GM23248 (cell line): ENCODE measurements around the gene AKR7A2. TPM values are rescaled to one million over a fixed set of nuclear protein-coding genes. Genes with fewer than 3 reads are reported as not detected.
A peak's percentile ranks its signal among the peaks of the same experiment; 100 is the strongest.

Experiments
- DNase-seq: peaks from one replicate; pipeline ENCODE4 v3.0.0-alpha.2; 2015
- H2AFZ ChIP-seq: fragments of 200-600 bp; sonication (generic); 2 replicates; pipeline ENCODE4 v1.6.1; 2016; ENCODE audit warnings: antibody characterized with exemption
- H3F3A ChIP-seq: fragments of 200-600 bp; sonication (generic); 2 replicates; pipeline ENCODE4 v1.6.1; 2016; ENCODE audit warnings: mild to moderate bottlenecking, antibody characterized with exemption, mixed run types; ENCODE audit not compliant: insufficient read depth
- H3K27ac ChIP-seq: fragments of 200-600 bp; sonication (generic); 2 replicates; pipeline ENCODE4 v1.5.1; 2016; ENCODE audit warnings: mild to moderate bottlenecking
- H3K27me3 ChIP-seq: fragments of 200-600 bp; sonication (generic); replicated peaks from 2 replicates; pipeline ENCODE4 v1.6.1; 2016; ENCODE audit warnings: mild to moderate bottlenecking; ENCODE audit not compliant: insufficient read depth
- H3K36me3 ChIP-seq: fragments of 200-600 bp; sonication (generic); 2 replicates; pipeline ENCODE4 v1.6.1; 2016; ENCODE audit warnings: low read depth, mild to moderate bottlenecking
- H3K4me1 ChIP-seq: fragments of 200-600 bp; sonication (generic); 2 replicates; pipeline ENCODE4 v1.6.1; 2016; ENCODE audit warnings: mild to moderate bottlenecking; ENCODE audit not compliant: insufficient read depth
- H3K4me2 ChIP-seq: fragments of 200-600 bp; sonication (generic); one replicate; pipeline ENCODE4 v1.6.1; 2016; ENCODE audit warnings: mild to moderate bottlenecking; ENCODE audit not compliant: unreplicated experiment
- H3K4me3 ChIP-seq: fragments of 200-600 bp; sonication (generic); 2 replicates; pipeline ENCODE4 v1.5.1; 2016; ENCODE audit warnings: mild to moderate bottlenecking
- H3K79me2 ChIP-seq: fragments of 200-600 bp; sonication (generic); 2 replicates; pipeline ENCODE4 v1.6.1; 2016; ENCODE audit warnings: mild to moderate bottlenecking; ENCODE audit not compliant: insufficient read depth
- H3K9ac ChIP-seq: fragments of 200-600 bp; sonication (generic); 2 replicates; pipeline ENCODE4 v1.6.1; 2016; ENCODE audit warnings: mild to moderate bottlenecking
- H3K9me2 ChIP-seq: fragments of 200-600 bp; sonication (generic); 2 replicates; pipeline ENCODE4 v1.6.1; 2016; ENCODE audit warnings: mixed run types, mild to moderate bottlenecking, moderate library complexity; ENCODE audit not compliant: insufficient read depth
- H3K9me3 ChIP-seq: fragments of 200-600 bp; sonication (generic); one replicate; pipeline ENCODE4 v1.6.1; 2017; ENCODE audit warnings: low read depth
- H4K20me1 ChIP-seq: fragments of 200-600 bp; sonication (generic); 2 replicates; pipeline ENCODE4 v1.6.0; 2016; ENCODE audit not compliant: insufficient read depth
- EZH2 ChIP-seq: fragments of 200-600 bp; sonication (generic); IDR thresholded peaks from 2 replicates; pipeline ENCODE4 v1.6.1; 2018; ENCODE audit warnings: antibody characterized with exemption, mild to moderate bottlenecking; ENCODE audit not compliant: insufficient read depth, poor library complexity, severe bottlenecking
- EZH2phosphoT487 ChIP-seq: fragments of 200-600 bp; sonication (generic); IDR thresholded peaks from 2 replicates; pipeline ENCODE4 v1.6.1; 2018; ENCODE audit warnings: antibody characterized with exemption, moderate library complexity, mild to moderate bottlenecking, low read depth; ENCODE audit not compliant: insufficient read depth
- WGBS, 2 experiments: methylation state at CpG; one replicate each; pipeline ENCODE4 v1.1.6; 2015 to 2017; ENCODE audit warnings: low lambda C conversion rate in 2 of 2, low coverage in 1 of 2; ENCODE audit errors: missing lambda C conversion rate in 2 of 2; 5-methylcytosine and 5-hydroxymethylcytosine counted together
- in situ Hi-C: fragments of 300-500 bp; cut with MboI; formaldehyde crosslinking; loops from 2 replicates; pipeline ENCODE4 v1.15.0; 2020
- polyA plus RNA-seq: library from polyadenylated mRNA; unstranded; fragments of >200 nt; fragmentation: Nextera tagmentation; extraction: Ambion mirVana; gene quantifications from 2 replicates; pipeline ENCODE4 v1.2.1, GENCODE V29; 2016
- total RNA-seq: library from RNA; depleted of rRNA; stranded (reverse); fragments of >200 nt; shearing (Covaris generic); gene quantifications from 2 replicates; pipeline ENCODE4 v1.2.3, GENCODE V29; 2014

AKR7A2 gene
- total and polyA plus RNA-seq, 2 experiments from 2014 or later = 93.1 to 97.1 TPM

- DNase-seq = no peak
- Histone ChIP-seq H3K79me2 (peaks cover 28% of the 10 kb centered on the region), H3K4me1 (no peaks in the 10 kb centered on the region), H3K27ac (no peak overlapping the region), H3K9ac (no peak overlapping the region), H3K4me3 (no peak overlapping the region), H2AFZ (no peak overlapping the region), H3K4me2 (no peak overlapping the region), H3K27me3 (no peaks in the 10 kb centered on the region), H4K20me1 (no peaks in the 10 kb centered on the region), H3F3A (no peaks in the 10 kb centered on the region), H3K36me3 (peaks cover 10% of the 10 kb centered on the region; the same call in 1 of the 2 replicates), H3K9me3 (no peaks in the 10 kb centered on the region), H3K9me2 (no peaks in the 10 kb centered on the region)
- in situ Hi-C loops = no loop called here
- 66 to 73% methylated on average over 8 of the region's 8 CpGs for WGBS, 2 experiments
- no peak for TF ChIP-seq EZH2phosphoT487
- no peak for TF ChIP-seq EZH2
Observed at GRCh38 chr1:19345391-19345790, 33.4 kb upstream of the AKR7A2 start.

DNA sequence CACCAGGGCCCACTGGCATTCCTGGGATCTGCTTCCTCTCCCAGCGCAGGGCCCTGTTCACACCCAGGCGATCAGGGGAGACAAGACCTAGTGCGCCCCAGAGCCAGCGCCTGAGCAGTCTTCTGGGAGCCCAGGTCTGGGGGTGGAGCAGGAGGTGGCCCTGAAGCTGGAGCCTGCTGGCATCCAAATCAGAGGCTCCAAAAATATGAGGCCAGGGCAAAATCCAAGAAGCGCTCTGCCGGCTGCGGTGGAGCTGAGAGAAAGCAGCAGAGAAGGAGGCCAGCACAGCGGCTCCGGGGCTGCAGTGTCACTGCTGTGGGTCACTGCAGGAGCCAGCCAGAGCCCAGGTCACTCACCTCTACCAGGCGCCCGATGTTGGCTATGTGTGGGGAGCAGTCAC is 32.9 kb upstream of the AKR7A2 start:
- H3K4me1 ChIP-seq = no peaks in the 10 kb centered on the region
- in situ Hi-C loops = no loop called here
- H3K4me2 ChIP-seq = no peak overlapping the region
- H3F3A ChIP-seq = no peaks in the 10 kb centered on the region
- no peak overlapping the region for H3K9ac ChIP-seq
- no peak for DNase-seq
- no peak overlapping the region for H3K27ac ChIP-seq
- no peaks in the 10 kb centered on the region for H3K9me3 ChIP-seq
- H3K9me2 ChIP-seq = no peaks in the 10 kb centered on the region
- peaks cover 6% of the 10 kb centered on the region; the same call in 1 of the 2 replicates for H3K36me3 ChIP-seq
- peaks cover 23% of the 10 kb centered on the region for H3K79me2 ChIP-seq
- no peak overlapping the region for H2AFZ ChIP-seq
- WGBS, 2 experiments = 73 to 81% methylated on average over 11 of the region's 11 CpGs
- H3K27me3 ChIP-seq = no peaks in the 10 kb centered on the region
- no peaks in the 10 kb centered on the region for H4K20me1 ChIP-seq
- H3K4me3 ChIP-seq = no peak overlapping the region
- TF ChIP-seq EZH2 (no peak), EZH2phosphoT487 (no peak)

DNA sequence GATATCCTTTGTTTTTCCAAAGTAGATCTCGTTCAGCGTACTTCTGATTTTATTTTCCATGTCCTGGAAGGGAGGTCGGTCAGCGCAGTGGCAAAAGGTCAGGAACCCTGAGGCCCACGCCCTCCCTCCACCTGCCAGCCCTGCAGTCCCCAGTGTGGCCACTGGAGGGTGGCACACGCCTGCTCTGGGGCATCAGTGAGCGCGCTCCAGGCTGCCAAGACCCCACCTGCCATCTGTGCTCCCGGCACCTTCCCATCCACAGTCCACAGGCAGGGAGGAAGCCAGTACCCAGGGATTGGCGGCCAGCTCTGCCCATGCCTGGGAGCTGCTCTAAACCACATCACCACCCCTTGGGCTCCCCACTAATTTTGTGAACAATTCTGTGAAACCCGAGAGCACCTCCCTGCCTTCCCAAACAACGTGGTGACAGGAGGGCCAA is 32.4 kb upstream of the AKR7A2 start:
- no peak overlapping the region for H2AFZ ChIP-seq
- no peaks in the 10 kb centered on the region for H3K9me2 ChIP-seq
- H3K4me1 ChIP-seq = no peaks in the 10 kb centered on the region
- H3K27me3 ChIP-seq = no peaks in the 10 kb centered on the region
- no peak overlapping the region for H3K4me3 ChIP-seq
- no peaks in the 10 kb centered on the region for H3F3A ChIP-seq
- TF ChIP-seq EZH2 = no peak
- TF ChIP-seq EZH2phosphoT487 = no peak
- H3K9ac ChIP-seq = no peak overlapping the region
- in situ Hi-C loops = no loop called here
- H4K20me1 ChIP-seq = no peaks in the 10 kb centered on the region
- peaks cover 6% of the 10 kb centered on the region; the same call in 1 of the 2 replicates for H3K36me3 ChIP-seq
- peaks cover 23% of the 10 kb centered on the region for H3K79me2 ChIP-seq
- H3K4me2 ChIP-seq = no peak overlapping the region
- H3K27ac ChIP-seq = no peak overlapping the region
- DNase-seq = peak; percentile 64
- no peaks in the 10 kb centered on the region for H3K9me3 ChIP-seq
- 58 to 65% methylated on average over 11 to 12 of the region's 12 CpGs for whole genome bisulfite sequencing, 2 experiments

DNA sequence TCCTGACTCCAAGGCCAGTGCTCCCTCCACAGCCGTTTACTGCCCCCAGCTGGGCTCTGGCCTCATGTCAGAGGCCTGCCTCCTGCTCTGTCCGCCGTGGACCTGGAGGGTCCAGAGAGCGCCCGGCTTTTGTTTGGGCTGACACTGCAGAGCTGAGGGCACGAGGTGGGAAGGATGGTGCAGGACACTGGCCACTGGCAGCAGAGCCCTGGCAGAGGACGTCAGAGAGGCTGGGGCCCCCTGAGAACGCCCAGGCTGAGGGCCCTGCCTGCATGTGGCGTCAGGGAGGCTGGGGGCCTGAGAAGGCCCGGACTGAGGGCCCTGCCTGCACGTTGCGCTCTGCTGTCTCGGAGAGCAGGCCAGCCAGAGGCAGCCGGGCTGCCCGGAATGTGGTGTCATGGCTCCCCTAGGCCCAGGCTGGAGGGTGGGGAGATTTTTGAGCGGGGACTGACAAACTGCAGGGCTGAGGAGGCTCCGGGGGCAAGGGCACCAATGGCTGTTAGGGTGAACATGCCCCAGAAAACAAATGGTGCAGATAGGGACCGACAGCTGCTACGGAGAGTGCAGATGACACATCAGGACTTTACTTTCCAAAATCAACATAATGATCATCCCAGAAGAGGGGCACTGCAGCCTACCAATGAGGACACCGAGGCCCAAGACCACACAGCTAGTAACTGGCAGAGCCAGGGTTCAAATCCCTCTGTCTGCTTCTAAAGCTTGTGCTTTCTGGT is 31.8 kb upstream of the AKR7A2 start:
- peaks cover 23% of the 10 kb centered on the region for H3K79me2 ChIP-seq
- no peak overlapping the region for H3K4me2 ChIP-seq
- no peak for DNase-seq
- 83% methylated on average over 18 to 20 of the region's 20 CpGs for WGBS, 2 experiments
- H3K4me3 ChIP-seq = no peak overlapping the region
- no peaks in the 10 kb centered on the region for H3K9me3 ChIP-seq
- H3K9ac ChIP-seq = no peak overlapping the region
- H4K20me1 ChIP-seq = no peaks in the 10 kb centered on the region
- H3K9me2 ChIP-seq = no peaks in the 10 kb centered on the region
- H3F3A ChIP-seq = no peaks in the 10 kb centered on the region
- TF ChIP-seq EZH2phosphoT487 (no peak), EZH2 (no peak)
- in situ Hi-C loops = no loop called here
- no peak overlapping the region for H2AFZ ChIP-seq
- no peak overlapping the region for H3K27ac ChIP-seq
- no peaks in the 10 kb centered on the region for H3K4me1 ChIP-seq
- H3K27me3 ChIP-seq = no peaks in the 10 kb centered on the region
- H3K36me3 ChIP-seq = peaks cover 4% of the 10 kb centered on the region; the same call in 1 of the 2 replicates
